T-helper 2 cell treated with Interferon-gamma antibody and Interleukin-4, amounts not matched to agents 5 μg/mL and 100 μg/mL, for 36 hours (primary cell): ENCODE results near the gene WWP2.
"Not testable (repeated sequence)": the region's sequence is repeated elsewhere in the genome, so short reads cannot be mapped to it uniquely, and the experiment has no call there.

Source experiments
- DNase-seq: peaks from one replicate; pipeline ENCODE4 v3.0.0; 2021; ENCODE audit warnings: low spot score
- H3K27ac Mint-ChIP-seq: one replicate; pipeline ENCODE4 v1.8.0; 2021; ENCODE audit warnings: mild to moderate bottlenecking, mixed read lengths
- H3K27me3 Mint-ChIP-seq: one replicate; pipeline ENCODE4 v1.8.0; 2021; ENCODE audit warnings: low read depth, mixed read lengths
- H3K36me3 Mint-ChIP-seq: one replicate; pipeline ENCODE4 v1.8.0; 2021; ENCODE audit warnings: low read depth, mixed read lengths
- H3K4me1 Mint-ChIP-seq: one replicate; pipeline ENCODE4 v1.8.0; 2021; ENCODE audit warnings: low read depth, mixed read lengths
- H3K4me3 Mint-ChIP-seq: one replicate; pipeline ENCODE4 v1.8.0; 2022; ENCODE audit warnings: mild to moderate bottlenecking, moderate library complexity, mixed read lengths
- H3K9me3 Mint-ChIP-seq: one replicate; pipeline ENCODE4 v1.8.0; 2021; ENCODE audit warnings: mixed read lengths

WWP2 gene

GRCh38 chr16:69822174-69822935 lies 60.2 kb downstream of the WWP2 start:
- no peak for DNase-seq
- H3K4me1 Mint-ChIP-seq = peaks cover 5% of the 10 kb centered on the region
- peaks cover 3% of the 10 kb centered on the region for H3K9me3 Mint-ChIP-seq
- H3K27me3 Mint-ChIP-seq = no peaks in the 10 kb centered on the region
- peaks cover 30% of the 10 kb centered on the region for H3K36me3 Mint-ChIP-seq
- no peak overlapping the region for H3K27ac Mint-ChIP-seq
- no peak overlapping the region for H3K4me3 Mint-ChIP-seq

GRCh38 chr16:69823831-69824563 lies 61.9 kb downstream of the WWP2 start:
- Mint-ChIP-seq H3K27me3 (no peaks in the 10 kb centered on the region), H3K36me3 (peaks cover 19% of the 10 kb centered on the region), H3K4me1 (peaks cover 5% of the 10 kb centered on the region), H3K27ac (peak overlapping the region; percentile 62), H3K9me3 (no peaks in the 10 kb centered on the region), H3K4me3 (no peak overlapping the region)
- no peak for DNase-seq

DNA sequence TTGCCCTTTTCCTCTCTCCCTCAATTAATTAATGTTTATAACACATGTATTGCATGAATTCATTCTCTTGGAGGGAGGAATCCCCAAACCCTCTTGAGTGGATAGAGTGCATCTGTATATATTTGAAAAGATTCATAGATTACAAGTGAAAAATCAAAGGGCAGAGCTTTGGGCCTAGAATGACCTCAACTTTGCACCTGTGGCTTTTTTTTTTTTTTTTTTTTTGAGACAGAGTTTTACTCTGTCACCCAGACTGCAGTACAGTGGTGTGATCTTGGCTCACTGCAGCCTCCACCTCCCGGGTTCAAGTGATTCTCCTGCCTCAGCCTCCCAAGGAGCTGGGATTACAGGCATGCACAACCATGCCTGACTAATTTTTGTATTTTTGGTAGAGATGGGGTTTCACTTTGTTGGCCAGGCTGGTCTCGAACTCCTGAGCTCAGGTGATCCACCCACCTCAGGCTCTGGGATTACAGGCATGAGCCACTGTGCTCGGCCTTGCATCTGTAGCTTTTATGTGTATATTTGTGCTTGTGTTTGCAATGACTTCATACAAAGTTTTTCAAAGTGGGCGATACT lies 62.5 kb downstream of the WWP2 start:
- H3K36me3 Mint-ChIP-seq = peaks cover 15% of the 10 kb centered on the region
- H3K27me3 Mint-ChIP-seq = not testable (repeated sequence)

GRCh38 chr16:69827524-69827923 lies 65.4 kb downstream of the WWP2 start:
- H3K36me3 Mint-ChIP-seq = peaks cover 10% of the 10 kb centered on the region
- DNase-seq = no peak
- H3K9me3 Mint-ChIP-seq = no peaks in the 10 kb centered on the region
- no peak overlapping the region for H3K4me3 Mint-ChIP-seq
- H3K27me3 Mint-ChIP-seq = no peaks in the 10 kb centered on the region
- H3K4me1 Mint-ChIP-seq = peaks cover 5% of the 10 kb centered on the region
- H3K27ac Mint-ChIP-seq = no peak overlapping the region

More for the DNA sequence above, 62.5 kb downstream of the WWP2 start:
- not testable (repeated sequence) for DNase-seq, H3K4me3 Mint-ChIP-seq, H3K27ac Mint-ChIP-seq, H3K4me1 Mint-ChIP-seq, H3K9me3 Mint-ChIP-seq

GRCh38 chr16:69829338-69829737 lies 67.2 kb downstream of the WWP2 start:
- Mint-ChIP-seq H3K9me3 (no peaks in the 10 kb centered on the region), H3K27me3 (no peaks in the 10 kb centered on the region), H3K4me1 (no peaks in the 10 kb centered on the region), H3K27ac (no peak overlapping the region), H3K36me3 (peaks cover 4% of the 10 kb centered on the region), H3K4me3 (no peak overlapping the region)
- DNase-seq = no peak

DNA sequence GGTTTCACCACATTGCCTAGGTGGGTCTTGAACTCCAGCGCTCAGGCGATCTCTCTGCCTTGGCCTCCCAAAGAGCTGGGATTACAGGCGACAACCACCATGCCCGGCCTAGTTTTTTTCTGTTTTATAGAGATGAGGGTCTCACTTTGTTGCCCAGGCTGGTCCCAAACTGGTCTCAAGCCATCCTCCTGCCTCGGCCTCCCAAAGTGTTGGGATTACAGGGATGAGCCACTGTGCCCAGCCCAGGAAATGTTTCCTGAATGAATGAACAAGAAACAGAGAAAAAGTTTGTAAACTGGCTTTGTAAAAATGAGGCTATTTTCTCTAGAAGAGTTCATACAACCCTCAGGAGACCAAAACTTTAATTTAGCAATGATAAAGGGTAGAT lies 68.0 kb downstream of the WWP2 start:
- Mint-ChIP-seq H3K27me3 (no peaks in the 10 kb centered on the region), H3K36me3 (peaks cover 4% of the 10 kb centered on the region), H3K4me3 (no peak overlapping the region), H3K9me3 (no peaks in the 10 kb centered on the region), H3K27ac (no peak overlapping the region), H3K4me1 (no peaks in the 10 kb centered on the region)
- DNase-seq = no peak

DNA sequence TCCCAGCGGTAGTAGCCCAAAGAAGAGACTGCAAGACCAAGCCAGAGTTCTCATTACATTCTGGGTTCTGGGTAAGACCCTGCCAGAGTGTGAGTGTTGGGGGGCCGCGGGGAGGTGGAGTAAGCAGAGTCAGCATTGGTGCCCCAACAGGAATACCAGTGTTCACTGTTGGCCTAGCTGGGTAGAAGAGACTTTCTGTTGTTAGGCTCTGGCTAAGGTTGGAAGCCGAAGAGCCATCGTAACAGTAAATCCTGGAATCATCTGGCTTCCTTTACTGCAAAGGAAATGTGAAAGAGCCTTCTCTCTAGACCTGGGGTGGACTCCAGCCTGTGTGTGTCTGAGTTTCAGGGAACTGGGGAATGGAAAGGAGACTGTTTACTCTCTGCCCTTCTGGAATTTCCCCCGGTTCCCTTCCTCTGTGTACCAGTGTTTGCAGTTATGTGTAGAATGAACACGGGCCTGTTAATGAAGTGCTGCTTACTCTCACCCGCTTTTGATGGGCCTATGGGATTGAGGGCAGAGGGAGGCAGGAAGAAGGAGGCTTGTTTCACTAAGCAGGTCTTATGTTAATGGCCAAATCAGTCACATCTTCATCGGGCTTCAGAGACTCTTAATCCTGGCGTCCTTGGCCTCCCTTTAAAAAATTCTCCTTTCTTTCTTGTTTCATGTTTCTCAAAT lies 68.5 kb downstream of the WWP2 start:
- Mint-ChIP-seq H3K27ac (no peak overlapping the region), H3K9me3 (no peaks in the 10 kb centered on the region)

GRCh38 chr16:69831212-69832123 lies 69.3 kb downstream of the WWP2 start:
- DNase-seq = no peak
- Mint-ChIP-seq H3K27ac (no peak overlapping the region), H3K36me3 (peaks cover 4% of the 10 kb centered on the region), H3K4me3 (no peak overlapping the region), H3K4me1 (no peaks in the 10 kb centered on the region), H3K27me3 (no peaks in the 10 kb centered on the region), H3K9me3 (no peaks in the 10 kb centered on the region)

More for the DNA sequence above, 68.5 kb downstream of the WWP2 start:
- H3K4me3 Mint-ChIP-seq = no peak overlapping the region
- H3K27me3 Mint-ChIP-seq = no peaks in the 10 kb centered on the region
- DNase-seq = no peak
- H3K4me1 Mint-ChIP-seq = no peaks in the 10 kb centered on the region
- H3K36me3 Mint-ChIP-seq = peaks cover 4% of the 10 kb centered on the region

DNA sequence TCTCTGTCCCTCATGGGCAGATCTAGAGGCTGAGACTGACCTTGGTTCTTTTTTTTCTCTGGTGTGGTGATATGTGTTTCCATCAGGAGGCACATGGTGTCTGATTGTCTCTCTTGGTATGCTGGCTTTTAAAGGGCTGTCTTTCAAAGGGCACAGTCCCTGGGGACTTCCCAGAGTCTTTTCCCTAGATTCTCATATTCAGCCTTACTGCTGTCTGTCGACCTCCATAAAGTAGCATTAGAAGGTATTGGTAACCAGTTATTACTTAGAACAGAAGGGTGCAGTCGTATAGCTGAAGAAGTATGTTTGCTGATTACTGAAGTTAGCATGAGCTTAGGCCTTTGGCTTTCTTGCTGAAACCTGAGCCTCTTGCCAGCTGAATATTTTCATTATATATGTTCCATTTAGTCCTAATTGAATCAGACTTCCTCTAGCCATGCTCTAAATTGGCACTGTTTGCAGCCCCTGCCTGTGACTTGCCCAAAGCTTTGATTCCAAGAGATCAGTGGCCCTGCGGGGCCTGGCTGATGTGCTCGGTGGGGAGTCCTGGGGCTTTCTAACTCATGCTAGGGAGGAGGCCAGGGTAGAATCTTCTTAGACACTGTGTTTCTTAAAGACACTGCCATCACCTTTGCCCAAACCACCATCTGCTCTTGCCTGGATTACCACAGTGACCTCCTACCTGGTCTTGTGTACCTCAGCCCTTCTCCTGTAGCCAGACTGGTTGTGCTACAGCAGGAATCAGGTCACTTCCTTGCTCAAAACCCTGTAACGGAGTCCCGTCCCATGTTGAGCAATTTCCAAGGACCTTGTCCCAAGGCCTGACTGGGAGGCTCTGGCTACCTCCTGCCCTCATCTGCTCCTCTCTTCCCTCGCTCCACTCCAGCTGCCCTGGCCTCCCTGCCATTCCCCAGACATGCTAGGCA lies 71.5 kb downstream of the WWP2 start:
- Mint-ChIP-seq H3K36me3 (peaks cover 7% of the 10 kb centered on the region), H3K4me1 (no peaks in the 10 kb centered on the region), H3K4me3 (no peak overlapping the region), H3K27me3 (no peaks in the 10 kb centered on the region), H3K9me3 (no peaks in the 10 kb centered on the region), H3K27ac (no peak overlapping the region)
- no peak for DNase-seq

GRCh38 chr16:69834807-69835466 lies 72.8 kb downstream of the WWP2 start:
- DNase-seq = no peak
- H3K27ac Mint-ChIP-seq = no peak overlapping the region
- no peaks in the 10 kb centered on the region for H3K27me3 Mint-ChIP-seq
- no peak overlapping the region for H3K4me3 Mint-ChIP-seq
- no peaks in the 10 kb centered on the region for H3K4me1 Mint-ChIP-seq
- H3K36me3 Mint-ChIP-seq = peaks cover 4% of the 10 kb centered on the region
- H3K9me3 Mint-ChIP-seq = no peaks in the 10 kb centered on the region

DNA sequence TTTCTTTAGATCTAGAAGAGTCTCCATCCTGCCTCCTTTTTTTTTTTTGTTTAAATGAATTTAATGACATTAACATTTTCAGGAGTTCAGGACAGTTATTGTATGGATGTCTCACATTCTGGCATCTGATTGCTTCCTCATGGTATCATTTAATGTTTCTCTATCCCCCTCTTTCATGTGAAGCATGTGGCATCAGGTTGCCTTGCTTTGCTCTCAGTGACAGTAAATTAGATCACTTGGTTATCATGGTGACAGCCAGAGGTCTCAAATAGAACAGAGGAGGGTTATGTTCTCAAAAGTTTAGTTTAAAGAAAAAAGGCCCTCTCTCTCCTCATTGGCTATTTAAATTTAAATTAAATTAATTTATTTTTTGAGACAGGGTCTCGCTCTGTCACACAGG lies 74.1 kb downstream of the WWP2 start:
- H3K27ac Mint-ChIP-seq = no peak overlapping the region
- DNase-seq = no peak
- H3K9me3 Mint-ChIP-seq = no peaks in the 10 kb centered on the region
- H3K4me3 Mint-ChIP-seq = no peak overlapping the region
- peaks cover 11% of the 10 kb centered on the region for H3K36me3 Mint-ChIP-seq
- H3K27me3 Mint-ChIP-seq = no peaks in the 10 kb centered on the region
- no peaks in the 10 kb centered on the region for H3K4me1 Mint-ChIP-seq

- Mint-ChIP-seq H3K9me3 (no peaks in the 10 kb centered on the region), H3K27ac (no peak overlapping the region), H3K27me3 (no peaks in the 10 kb centered on the region)
These were observed 75.2 kb downstream of the WWP2 start for GRCh38 chr16:69837380-69837779.

More at GRCh38 chr16:69837380-69837779, 75.2 kb downstream of the WWP2 start:
- Mint-ChIP-seq H3K4me1 (no peaks in the 10 kb centered on the region), H3K4me3 (no peak overlapping the region), H3K36me3 (peaks cover 18% of the 10 kb centered on the region)
- DNase-seq = no peak
